ENCODE results near the gene DBF4B.

The DBF4B gene

GRCh38 chr17:44767493-44767892 lies 59.0 kb downstream of the DBF4B start:
- no peaks in the 10 kb centered on the region for H3K27me3 ChIP-seq (ENCODE audit: control insufficient read depth, insufficient read depth, low read length)
- no peaks in the 10 kb centered on the region for H3K36me3 ChIP-seq (ENCODE audit: control insufficient read depth, insufficient read depth, low read length)
- H3K4me3 ChIP-seq (ENCODE audit: low read depth, low read length): no peak overlapping the region
- no peak overlapping the region for H3K9ac ChIP-seq
- H3K4me2 ChIP-seq (ENCODE audit: low read length): no peak overlapping the region
- no peaks in the 10 kb centered on the region for H3K79me2 ChIP-seq
- H2AFZ ChIP-seq: no peak overlapping the region
- H3K4me1 ChIP-seq: no peaks in the 10 kb centered on the region
- H3K9me3 ChIP-seq (ENCODE audit: control insufficient read depth, low read length): no peaks in the 10 kb centered on the region
- no peak for TF ChIP-seq CTCF (IDR thresholded peaks at IDR 0.05)
- H3K27ac ChIP-seq: no peak overlapping the region

GRCh38 chr17:44768505-44769142 lies 60.2 kb downstream of the DBF4B start:
- no peaks in the 10 kb centered on the region for H3K27me3 ChIP-seq (ENCODE audit: control insufficient read depth, insufficient read depth, low read length)
- H3K36me3 ChIP-seq (ENCODE audit: control insufficient read depth, insufficient read depth, low read length): no peaks in the 10 kb centered on the region
- no peaks in the 10 kb centered on the region for H3K9me3 ChIP-seq (ENCODE audit: control insufficient read depth, low read length)
- H3K27ac ChIP-seq: no peak overlapping the region
- no peaks in the 10 kb centered on the region for H3K79me2 ChIP-seq
- no peak overlapping the region for H3K4me2 ChIP-seq (ENCODE audit: low read length)
- no peak for TF ChIP-seq CTCF (IDR thresholded peaks at IDR 0.05)
- no peak overlapping the region for H2AFZ ChIP-seq
- no peak overlapping the region for H3K4me3 ChIP-seq (ENCODE audit: low read depth, low read length)
- H3K4me1 ChIP-seq: no peaks in the 10 kb centered on the region
- no peak overlapping the region for H3K9ac ChIP-seq

GRCh38 chr17:44769230-44769629 lies 60.8 kb downstream of the DBF4B start:
- Histone ChIP-seq H3K27me3 (ENCODE audit: control insufficient read depth, insufficient read depth, low read length) (no peaks in the 10 kb centered on the region), H3K36me3 (ENCODE audit: control insufficient read depth, insufficient read depth, low read length) (no peaks in the 10 kb centered on the region), H3K9me3 (ENCODE audit: control insufficient read depth, low read length) (no peaks in the 10 kb centered on the region), H3K9ac (no peak overlapping the region), H3K4me3 (ENCODE audit: low read depth, low read length) (no peak overlapping the region), H3K4me2 (ENCODE audit: low read length) (no peak overlapping the region), H3K4me1 (no peaks in the 10 kb centered on the region), H3K27ac (no peak overlapping the region), H2AFZ (no peak overlapping the region), H3K79me2 (no peaks in the 10 kb centered on the region)
- TF ChIP-seq CTCF (IDR thresholded peaks at IDR 0.05): no peak

- no peaks in the 10 kb centered on the region for H3K27me3 ChIP-seq (ENCODE audit: control insufficient read depth, insufficient read depth, low read length)
- TF ChIP-seq CTCF (IDR thresholded peaks at IDR 0.05): no peak
Observed at GRCh38 chr17:44769647-44770084, 61.2 kb downstream of the DBF4B start.

More at GRCh38 chr17:44769647-44770084, 61.2 kb downstream of the DBF4B start:
- Histone ChIP-seq H3K9ac (no peak overlapping the region), H2AFZ (no peak overlapping the region), H3K27ac (no peak overlapping the region), H3K9me3 (ENCODE audit: control insufficient read depth, low read length) (no peaks in the 10 kb centered on the region), H3K4me2 (ENCODE audit: low read length) (no peak overlapping the region), H3K4me3 (ENCODE audit: low read depth, low read length) (no peak overlapping the region), H3K4me1 (no peaks in the 10 kb centered on the region), H3K36me3 (ENCODE audit: control insufficient read depth, insufficient read depth, low read length) (no peaks in the 10 kb centered on the region), H3K79me2 (no peaks in the 10 kb centered on the region)
